WI38 (cell line): ENCODE measurements around the gene PROX2.

ENCODE experiments used
- H3K4me3 ChIP-seq: 2 replicates; pipeline ENCODE4 v1.5.1; 2011; ENCODE audit warnings: low read depth, mild to moderate bottlenecking, control low read depth, low read length
- TF ChIP-seq, protein P1 (sequence below): IDR thresholded peaks from 2 replicates; pipeline ENCODE4 v1.5.1; 2012; ENCODE audit warnings: low read depth, mild to moderate bottlenecking, control low read depth, low read length

PROX2 gene

DNA sequence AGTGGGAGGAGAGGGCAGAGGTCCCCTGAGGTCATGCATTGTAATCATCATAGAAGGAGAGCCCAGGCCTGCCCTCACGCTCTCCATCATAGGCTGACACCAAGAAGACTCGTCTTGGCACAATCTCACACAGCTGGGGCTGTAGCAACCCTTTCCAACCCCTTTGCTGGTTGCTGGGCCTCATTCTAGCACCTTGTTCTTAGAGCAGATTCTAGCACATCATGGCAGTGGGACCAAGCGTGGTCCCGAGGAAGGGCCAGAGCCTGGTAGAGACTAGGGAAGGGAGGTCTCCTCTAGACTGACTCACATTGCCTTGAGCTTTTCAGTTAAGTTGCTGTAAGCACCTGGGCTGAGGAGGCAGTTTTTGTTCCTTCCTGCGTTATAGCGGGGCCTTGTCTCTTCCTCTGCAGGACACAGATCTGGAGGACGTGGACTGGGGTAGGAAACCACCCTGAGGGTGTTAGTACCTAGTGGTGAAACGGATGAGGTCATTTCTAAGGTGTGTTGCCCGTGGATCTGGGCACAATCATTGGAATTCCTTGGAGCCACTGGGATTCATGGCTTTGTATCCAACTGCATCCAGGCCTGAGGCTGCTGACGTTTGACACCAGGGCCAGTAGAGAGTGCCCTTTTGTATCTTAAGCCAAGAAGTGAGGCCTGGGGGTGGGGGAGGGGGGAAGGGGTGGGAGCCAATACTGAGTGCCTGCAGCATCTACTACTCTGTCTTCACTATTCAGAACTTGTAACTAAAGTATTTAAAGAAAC, 27.2 kb upstream of the PROX2 start:
- H3K4me3 ChIP-seq = no peak overlapping the region
- TF ChIP-seq, protein P1, sequence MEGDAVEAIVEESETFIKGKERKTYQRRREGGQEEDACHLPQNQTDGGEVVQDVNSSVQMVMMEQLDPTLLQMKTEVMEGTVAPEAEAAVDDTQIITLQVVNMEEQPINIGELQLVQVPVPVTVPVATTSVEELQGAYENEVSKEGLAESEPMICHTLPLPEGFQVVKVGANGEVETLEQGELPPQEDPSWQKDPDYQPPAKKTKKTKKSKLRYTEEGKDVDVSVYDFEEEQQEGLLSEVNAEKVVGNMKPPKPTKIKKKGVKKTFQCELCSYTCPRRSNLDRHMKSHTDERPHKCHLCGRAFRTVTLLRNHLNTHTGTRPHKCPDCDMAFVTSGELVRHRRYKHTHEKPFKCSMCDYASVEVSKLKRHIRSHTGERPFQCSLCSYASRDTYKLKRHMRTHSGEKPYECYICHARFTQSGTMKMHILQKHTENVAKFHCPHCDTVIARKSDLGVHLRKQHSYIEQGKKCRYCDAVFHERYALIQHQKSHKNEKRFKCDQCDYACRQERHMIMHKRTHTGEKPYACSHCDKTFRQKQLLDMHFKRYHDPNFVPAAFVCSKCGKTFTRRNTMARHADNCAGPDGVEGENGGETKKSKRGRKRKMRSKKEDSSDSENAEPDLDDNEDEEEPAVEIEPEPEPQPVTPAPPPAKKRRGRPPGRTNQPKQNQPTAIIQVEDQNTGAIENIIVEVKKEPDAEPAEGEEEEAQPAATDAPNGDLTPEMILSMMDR = no peak

DNA sequence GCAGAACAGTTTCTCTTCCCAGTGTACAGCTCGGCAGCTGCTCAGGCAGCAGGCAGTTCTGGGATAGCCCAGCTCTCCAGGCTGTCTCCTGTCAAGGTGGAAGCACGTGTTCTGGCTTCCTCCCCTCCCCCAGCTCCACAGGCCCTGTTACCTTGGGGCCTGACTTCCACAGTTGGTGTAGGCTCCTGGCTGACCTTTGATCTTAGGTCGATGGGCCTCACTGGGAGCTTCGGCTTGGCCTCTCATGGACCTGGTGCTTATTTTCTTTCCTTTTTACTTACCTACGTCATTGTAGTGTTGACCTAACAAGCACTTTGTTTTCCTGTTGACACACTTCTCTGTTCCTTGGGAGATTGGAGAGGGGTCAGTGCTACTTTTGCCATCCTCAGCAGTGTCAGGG, 22.7 kb upstream of the PROX2 start:
- H3K4me3 ChIP-seq = no peak overlapping the region
- TF ChIP-seq, protein P1 = no peak

DNA sequence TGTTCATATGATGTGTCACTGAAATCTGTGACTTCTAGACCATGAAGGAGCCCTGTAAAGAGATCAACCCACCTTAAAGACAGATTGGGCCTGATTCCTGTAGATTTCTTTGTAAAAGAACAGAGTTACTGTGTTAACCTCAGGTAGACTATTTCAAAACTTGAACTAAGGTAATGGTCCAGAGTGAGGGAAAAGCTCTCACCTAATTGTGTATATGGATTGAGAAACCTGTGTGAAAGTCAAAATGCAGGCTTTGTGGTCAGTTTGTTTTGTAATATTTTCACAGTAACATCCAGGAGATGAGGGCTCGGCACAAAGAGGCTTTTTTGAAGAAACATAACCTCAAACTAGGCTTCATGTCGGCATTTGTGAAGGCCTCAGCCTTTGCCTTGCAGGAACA, 22.1 kb upstream of the PROX2 start:
- TF ChIP-seq, protein P1 = no peak
- H3K4me3 ChIP-seq = no peak overlapping the region

GRCh38 chr14:74897642-74898041, 21.7 kb upstream of the PROX2 start:
- TF ChIP-seq, protein P1 = no peak
- no peak overlapping the region for H3K4me3 ChIP-seq

GRCh38 chr14:74896400-74896799, 20.5 kb upstream of the PROX2 start:
- H3K4me3 ChIP-seq = no peak overlapping the region
- TF ChIP-seq, protein P1 = no peak

GRCh38 chr14:74893614-74894091, 17.7 kb upstream of the PROX2 start:
- H3K4me3 ChIP-seq = no peak overlapping the region
- TF ChIP-seq, protein P1 = no peak

- TF ChIP-seq, protein P1 = no peak
- H3K4me3 ChIP-seq = no peak overlapping the region
Measured at GRCh38 chr14:74892745-74893144, 16.8 kb upstream of the PROX2 start.
